MM.1S (cell line): ENCODE data around the gene PPM1H.

Source experiments
- DNase-seq: peaks from one replicate; pipeline ENCODE4 v3.0.0-alpha.2; 2015
- H2AFZ ChIP-seq: fragments of 300-600 bp; sonication (generic); 2 replicates; pipeline ENCODE4 v1.6.0; 2016; ENCODE audit warnings: antibody characterized with exemption, low read length
- H3F3A ChIP-seq: fragments of 300-600 bp; sonication (generic); 2 replicates; pipeline ENCODE4 v1.6.1; 2016; ENCODE audit warnings: mild to moderate bottlenecking, antibody characterized with exemption, low read length, moderate library complexity, mixed read lengths; ENCODE audit not compliant: insufficient read depth
- H3K27ac ChIP-seq: fragments of 300-600 bp; sonication (generic); 2 replicates; pipeline ENCODE4 v1.5.1; 2016; ENCODE audit warnings: mild to moderate bottlenecking, low read length
- H3K27me3 ChIP-seq: fragments of 300-600 bp; sonication (generic); replicated peaks from 2 replicates; pipeline ENCODE4 v1.6.0; 2016; ENCODE audit warnings: low read length; ENCODE audit not compliant: insufficient read depth
- H3K36me3 ChIP-seq: fragments of 300-600 bp; sonication (generic); replicated peaks from 2 replicates; pipeline ENCODE4 v1.6.1; 2016; ENCODE audit warnings: mild to moderate bottlenecking, low read length, mixed read lengths; ENCODE audit not compliant: insufficient read depth
- H3K4me1 ChIP-seq: fragments of 300-600 bp; sonication (generic); 2 replicates; pipeline ENCODE4 v1.6.1; 2016; ENCODE audit warnings: low read length, mixed read lengths
- H3K4me2 ChIP-seq: fragments of 300-600 bp; sonication (generic); 2 replicates; pipeline ENCODE4 v1.6.0; 2016; ENCODE audit warnings: low read depth, low read length
- H3K4me3 ChIP-seq: fragments of 300-600 bp; sonication (generic); 2 replicates; pipeline ENCODE4 v1.5.1; 2016; ENCODE audit warnings: low read length, mixed read lengths
- H3K79me2 ChIP-seq: fragments of 300-600 bp; sonication (generic); 2 replicates; pipeline ENCODE4 v1.6.1; 2016; ENCODE audit warnings: mixed run types, low read length, mixed read lengths
- H3K9ac ChIP-seq: fragments of 300-600 bp; sonication (generic); 2 replicates; pipeline ENCODE4 v1.6.1; 2016; ENCODE audit warnings: low read length, mixed read lengths
- H3K9me2 ChIP-seq: fragments of 300-600 bp; sonication (generic); replicated peaks from 2 replicates; pipeline ENCODE4 v1.6.1; 2016; ENCODE audit warnings: mild to moderate bottlenecking, low read length, mixed read lengths; ENCODE audit not compliant: insufficient read depth
- H3K9me3 ChIP-seq: fragments of 300-600 bp; sonication (generic); replicated peaks from 2 replicates; pipeline ENCODE4 v1.6.1; 2016; ENCODE audit warnings: mild to moderate bottlenecking, low read length, mixed read lengths; ENCODE audit not compliant: insufficient read depth
- H4K20me1 ChIP-seq: fragments of 300-600 bp; sonication (generic); 2 replicates; pipeline ENCODE4 v1.6.1; 2016; ENCODE audit warnings: mild to moderate bottlenecking, low read length, moderate library complexity, mixed read lengths; ENCODE audit not compliant: insufficient read depth
- EZH2 ChIP-seq: fragments of 300-600 bp; sonication (generic); optimal IDR thresholded peaks from 2 replicates; pipeline ENCODE3; 2017; ENCODE audit warnings: low read depth, mild to moderate bottlenecking, antibody characterized with exemption, low read length, mixed read lengths
- EZH2phosphoT487 ChIP-seq: fragments of 300-600 bp; sonication (generic); IDR thresholded peaks from 2 replicates; pipeline ENCODE4 v1.6.1; 2018; ENCODE audit warnings: antibody characterized with exemption, low read length
- TF ChIP-seq, protein P1 (sequence below): fragments of 300-600 bp; sonication (generic); IDR thresholded peaks from 2 replicates; pipeline ENCODE4 v1.5.1; 2016; ENCODE audit warnings: antibody characterized with exemption, low read length, mixed read lengths

The PPM1H gene

DNA sequence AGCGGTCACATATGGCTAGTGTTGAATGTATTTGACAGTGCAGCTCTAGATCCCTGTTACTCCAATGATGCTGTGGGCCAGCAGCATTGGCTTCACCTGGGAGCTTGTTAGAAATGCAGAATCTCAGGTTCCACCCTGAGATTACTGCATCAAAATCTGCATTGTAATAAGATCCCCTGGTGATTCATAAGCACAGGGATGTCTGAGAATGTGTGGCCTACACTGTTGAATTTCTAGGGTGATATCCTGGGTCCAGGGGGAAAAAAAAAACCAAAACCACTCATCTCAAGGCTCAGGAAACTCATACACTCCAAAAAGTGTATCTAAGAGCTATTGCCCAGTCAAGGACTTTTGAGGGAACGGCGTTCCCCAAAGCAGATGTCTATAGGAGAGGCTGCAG lies 196.8 kb downstream of the PPM1H start:
- H3K4me3 ChIP-seq = no peak overlapping the region
- no peak for DNase-seq
- no peaks in the 10 kb centered on the region for H3K36me3 ChIP-seq
- no peak overlapping the region for H2AFZ ChIP-seq
- no peaks in the 10 kb centered on the region for H3K79me2 ChIP-seq
- no peaks in the 10 kb centered on the region for H3K9me2 ChIP-seq
- H3F3A ChIP-seq = no peaks in the 10 kb centered on the region
- no peaks in the 10 kb centered on the region for H3K9me3 ChIP-seq
- no peak overlapping the region for H3K4me2 ChIP-seq
- H3K27ac ChIP-seq = no peak overlapping the region
- H3K9ac ChIP-seq = no peak overlapping the region
- TF ChIP-seq EZH2 (no peak), EZH2phosphoT487 (no peak)
- TF ChIP-seq, protein P1, sequence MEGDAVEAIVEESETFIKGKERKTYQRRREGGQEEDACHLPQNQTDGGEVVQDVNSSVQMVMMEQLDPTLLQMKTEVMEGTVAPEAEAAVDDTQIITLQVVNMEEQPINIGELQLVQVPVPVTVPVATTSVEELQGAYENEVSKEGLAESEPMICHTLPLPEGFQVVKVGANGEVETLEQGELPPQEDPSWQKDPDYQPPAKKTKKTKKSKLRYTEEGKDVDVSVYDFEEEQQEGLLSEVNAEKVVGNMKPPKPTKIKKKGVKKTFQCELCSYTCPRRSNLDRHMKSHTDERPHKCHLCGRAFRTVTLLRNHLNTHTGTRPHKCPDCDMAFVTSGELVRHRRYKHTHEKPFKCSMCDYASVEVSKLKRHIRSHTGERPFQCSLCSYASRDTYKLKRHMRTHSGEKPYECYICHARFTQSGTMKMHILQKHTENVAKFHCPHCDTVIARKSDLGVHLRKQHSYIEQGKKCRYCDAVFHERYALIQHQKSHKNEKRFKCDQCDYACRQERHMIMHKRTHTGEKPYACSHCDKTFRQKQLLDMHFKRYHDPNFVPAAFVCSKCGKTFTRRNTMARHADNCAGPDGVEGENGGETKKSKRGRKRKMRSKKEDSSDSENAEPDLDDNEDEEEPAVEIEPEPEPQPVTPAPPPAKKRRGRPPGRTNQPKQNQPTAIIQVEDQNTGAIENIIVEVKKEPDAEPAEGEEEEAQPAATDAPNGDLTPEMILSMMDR = no peak
- H4K20me1 ChIP-seq = no peaks in the 10 kb centered on the region
- H3K4me1 ChIP-seq = no peaks in the 10 kb centered on the region
- H3K27me3 ChIP-seq = no peaks in the 10 kb centered on the region

DNA sequence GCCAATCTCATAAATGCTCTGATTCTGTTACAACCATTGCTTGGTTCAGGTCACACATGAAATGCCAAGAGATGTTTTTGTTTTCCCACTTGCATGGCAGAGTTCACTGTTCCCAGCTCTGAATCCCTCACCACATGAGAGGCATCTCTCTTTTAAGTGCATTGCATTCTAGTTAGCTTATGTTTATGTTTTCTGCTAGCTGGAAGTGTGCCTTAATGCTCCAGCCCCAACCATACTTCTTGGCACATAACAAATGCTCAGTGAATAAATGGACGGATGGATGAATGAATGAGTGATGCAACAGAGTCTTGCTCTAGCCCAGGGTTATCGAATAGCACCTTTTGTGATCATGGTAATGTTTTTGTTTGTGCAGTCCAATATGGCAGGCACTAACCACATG lies 197.3 kb downstream of the PPM1H start:
- Histone ChIP-seq H2AFZ (no peak overlapping the region), H3K27ac (no peak overlapping the region), H3K9ac (no peak overlapping the region), H3K4me3 (no peak overlapping the region), H3K9me2 (no peaks in the 10 kb centered on the region), H3K9me3 (no peaks in the 10 kb centered on the region), H3K27me3 (no peaks in the 10 kb centered on the region), H3K36me3 (no peaks in the 10 kb centered on the region), H4K20me1 (no peaks in the 10 kb centered on the region), H3K79me2 (no peaks in the 10 kb centered on the region), H3F3A (no peaks in the 10 kb centered on the region), H3K4me1 (no peaks in the 10 kb centered on the region), H3K4me2 (no peak overlapping the region)
- DNase-seq = no peak
- TF ChIP-seq EZH2phosphoT487 (no peak), EZH2 (no peak)
- TF ChIP-seq, protein P1 = no peak

DNA sequence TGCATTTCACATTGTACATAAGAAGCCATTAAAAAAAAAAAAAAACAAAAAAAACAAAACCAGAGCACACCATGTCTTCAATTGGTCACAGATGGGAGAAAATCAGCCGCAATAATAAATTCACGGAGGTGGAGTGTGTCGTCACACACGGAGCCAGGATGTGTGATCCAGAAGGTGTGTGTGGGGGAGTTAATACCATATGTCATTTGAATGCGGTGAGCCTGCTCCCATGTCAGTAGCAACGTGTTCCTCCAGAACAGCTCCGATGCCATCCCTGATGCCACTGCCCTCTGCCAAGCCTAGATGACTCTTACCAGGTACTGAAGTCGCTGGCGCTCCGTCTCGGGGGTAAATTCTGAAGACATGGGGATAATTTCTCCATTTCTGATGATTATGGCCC lies 197.8 kb downstream of the PPM1H start:
- Histone ChIP-seq H4K20me1 (no peaks in the 10 kb centered on the region), H3F3A (no peaks in the 10 kb centered on the region), H3K9ac (no peak overlapping the region), H3K79me2 (no peaks in the 10 kb centered on the region), H3K4me1 (no peaks in the 10 kb centered on the region), H2AFZ (no peak overlapping the region), H3K4me3 (no peak overlapping the region), H3K36me3 (no peaks in the 10 kb centered on the region), H3K4me2 (no peak overlapping the region), H3K9me3 (no peaks in the 10 kb centered on the region), H3K9me2 (no peaks in the 10 kb centered on the region), H3K27ac (no peak overlapping the region), H3K27me3 (no peaks in the 10 kb centered on the region)
- TF ChIP-seq, protein P1 = no peak
- no peak for TF ChIP-seq EZH2
- no peak for TF ChIP-seq EZH2phosphoT487
- DNase-seq = no peak
